HEK293 (cell line): ENCODE measurements around the gene EN2.
A peak's percentile ranks its signal among the peaks of the same experiment; 100 is the strongest.

Experiments
- HOXA7 ChIP-seq: sonication (generic); formaldehyde crosslinking; IDR thresholded peaks from 2 replicates; pipeline ENCODE4 v1.8.1; 2022; ENCODE audit warnings: missing genetic modification reagents, borderline replicate concordance
- OVOL3 ChIP-seq: fragments of 450-650 bp; formaldehyde crosslinking; IDR thresholded peaks from 2 replicates; pipeline ENCODE4 v1.5.1; 2016; ENCODE audit warnings: missing biosample characterization, missing genetic modification characterization
- ZNF561 ChIP-seq: fragments of 450-650 bp; IDR thresholded peaks from 2 replicates; pipeline ENCODE4 v1.5.1; 2018; ENCODE audit warnings: missing biosample characterization, missing genetic modification characterization, borderline replicate concordance

- TF ChIP-seq OVOL3 (no peak), HOXA7 (no peak), ZNF561 (tag by site-specific recombination) (peak; percentile 45; the same call in 1 of the 2 replicates)
Observed at GRCh38 chr7:155509725-155510551, 52.0 kb downstream of the EN2 start.
